Peyer's patch (tissue), 4 donors: Measurements from ENCODE around the gene TNIK.

ENCODE experiments used
- CTCF ChIP-seq, 6 experiments: fragments of 450-650 bp in 4 of 6; fragments of 200-600 bp in 2 of 6; sonication (generic) in 1 of 6; IDR thresholded peaks; one replicate each; pipeline ENCODE4 v1.5.1; 2017 to 2019; ENCODE audit warnings: antibody characterized with exemption in 6 of 6, mild to moderate bottlenecking in 3 of 6, moderate library complexity in 1 of 6
- POLR2A ChIP-seq, 2 donors: fragments of 450-650 bp; IDR thresholded peaks; one replicate each; pipeline ENCODE4 v1.5.1; 2017; ENCODE audit warnings: antibody characterized with exemption in 2 of 2, mild to moderate bottlenecking in 2 of 2, moderate library complexity in 2 of 2

- TF ChIP-seq CTCF (IDR thresholded peaks at IDR 0.05) (no peak), POLR2A (IDR thresholded peaks at IDR 0.05) (no peak)
Measured at GRCh38 chr3:171489348-171489747, 29.1 kb upstream of the TNIK start.
